ENCODE measurements around the gene NR2C2. TPM values are rescaled to one million over a fixed set of nuclear protein-coding genes. Genes with fewer than 3 reads are reported as not detected.
A peak's percentile ranks its signal among the peaks of the same experiment; 100 is the strongest.

NR2C2 gene
- total and polyA plus RNA-seq, 9 donors = 11.4 to 56.7 (median 42.4) TPM

- no peak for DNase-seq
- Histone ChIP-seq H3K27me3 (no peaks in the 10 kb centered on the region), H3K36me3 (no peaks in the 10 kb centered on the region), H3K4me3 (no peak overlapping the region), H3K27ac (no peak overlapping the region), H3K9me3 (no peaks in the 10 kb centered on the region), H3K4me1 (ENCODE audit: insufficient read depth) (peaks cover 11% of the 10 kb centered on the region)
- intact Hi-C loops (cut with DNase I) = loop anchor here in 1 of 4 donors (10.0 kb wide), 1 partner anchor 98 kb away; no protein-coding TSS in a partner anchor
- WGBS, 3 donors = 83 to 97% (median 96%) methylated on average over 1 of the region's 1 CpG
- TF ChIP-seq POLR2A (IDR thresholded peaks at IDR 0.05) (no peak), EP300 (IDR thresholded peaks at IDR 0.05) (no peak), CTCF (IDR thresholded peaks at IDR 0.05) (no peak)
Observed at GRCh38 chr3:14957153-14957552, 9.8 kb downstream of the NR2C2 start.

- WGBS, 3 donors = 4 to 14% (median 8%) methylated on average over 1 of the region's 1 CpG
- intact Hi-C loops (cut with DNase I) = loop anchor here in 1 of 4 donors (10.0 kb wide), 1 partner anchor 97 kb away; no protein-coding TSS in a partner anchor
- H3K4me1 ChIP-seq (ENCODE audit: insufficient read depth) = peaks cover 11% of the 10 kb centered on the region
Observed at GRCh38 chr3:14957925-14958324, 10.5 kb downstream of the NR2C2 start.

GRCh38 chr3:14959359-14959943 lies 12.1 kb downstream of the NR2C2 start:
- 23 to 43% (median 25%) methylated on average over 2 of the region's 2 CpGs for WGBS, 3 donors
- peaks cover 11% of the 10 kb centered on the region for H3K4me1 ChIP-seq (ENCODE audit: insufficient read depth)
- no peak overlapping the region for H3K4me3 ChIP-seq
- no peaks in the 10 kb centered on the region for H3K36me3 ChIP-seq
- TF ChIP-seq POLR2A (IDR thresholded peaks at IDR 0.05) (no peak), EP300 (IDR thresholded peaks at IDR 0.05) (no peak), CTCF (IDR thresholded peaks at IDR 0.05) (no peak)
- H3K27me3 ChIP-seq = no peaks in the 10 kb centered on the region
- H3K27ac ChIP-seq = peak overlapping the region in 1 of 2 donors; percentile 47
- H3K9me3 ChIP-seq = no peaks in the 10 kb centered on the region
- intact Hi-C loops (cut with DNase I) = loop anchor here in 1 of 4 donors (10.0 kb wide), 1 partner anchor 95 kb away; no protein-coding TSS in a partner anchor
- no peak for DNase-seq

More at GRCh38 chr3:14957925-14958324, 10.5 kb downstream of the NR2C2 start:
- no peak overlapping the region for H3K27ac ChIP-seq
- H3K9me3 ChIP-seq = no peaks in the 10 kb centered on the region
- TF ChIP-seq EP300 (IDR thresholded peaks at IDR 0.05) = no peak
- no peak for TF ChIP-seq CTCF (IDR thresholded peaks at IDR 0.05)
- no peak for TF ChIP-seq POLR2A (IDR thresholded peaks at IDR 0.05)
- no peak overlapping the region for H3K4me3 ChIP-seq
- DNase-seq = no peak
- no peaks in the 10 kb centered on the region for H3K27me3 ChIP-seq
- H3K36me3 ChIP-seq = no peaks in the 10 kb centered on the region

GRCh38 chr3:14962762-14963161 lies 15.4 kb downstream of the NR2C2 start:
- intact Hi-C loops (cut with DNase I) = no loop called here
- Histone ChIP-seq H3K9me3 (no peaks in the 10 kb centered on the region), H3K27ac (no peak overlapping the region), H3K4me1 (ENCODE audit: insufficient read depth) (peaks cover 7% of the 10 kb centered on the region), H3K27me3 (no peaks in the 10 kb centered on the region), H3K4me3 (no peak overlapping the region), H3K36me3 (no peaks in the 10 kb centered on the region)
- TF ChIP-seq CTCF (IDR thresholded peaks at IDR 0.05) (no peak), POLR2A (IDR thresholded peaks at IDR 0.05) (no peak), EP300 (IDR thresholded peaks at IDR 0.05) (no peak)
- no peak for DNase-seq
- WGBS, 3 donors = 97 to 98% (median 98%) methylated on average over 5 of the region's 5 CpGs

Data from ovary (tissue), 9 donors.